BJ (cell line): ENCODE measurements around the gene GGCX. TPM values are rescaled to one million over a fixed set of nuclear protein-coding genes. Genes with fewer than 3 reads are reported as not detected.

Experiments used
- CTCF ChIA-PET: fragments of 350-600 bp; formaldehyde crosslinking; extraction: SDS; loops from one replicate; lab custom pipeline; 2021; ENCODE audit warnings: antibody characterized with exemption, inconsistent platforms; lab: Yijun Ruan, JAX
- POLR2A ChIA-PET: fragments of 300-600 bp; sonication (Branson Sonifier 250); formaldehyde crosslinking; extraction: SDS; loops from one replicate; lab custom pipeline; 2021; ENCODE audit warnings: antibody characterized with exemption; lab: Charles Lee
- DNase-seq: peaks from one replicate; pipeline ENCODE4 v3.0.0-alpha.2; 2011; ENCODE audit warnings: low read depth
- H3K27me3 ChIP-seq: 2 replicates; pipeline ENCODE4 v1.6.0; 2011; ENCODE audit warnings: low read length; ENCODE audit not compliant: control insufficient read depth, insufficient read depth
- H3K36me3 ChIP-seq: 2 replicates; pipeline ENCODE4 v1.5.1; 2011; ENCODE audit warnings: low read length; ENCODE audit not compliant: control insufficient read depth, insufficient read depth
- H3K4me3 ChIP-seq: 2 replicates; pipeline ENCODE4 v1.5.1; 2011; ENCODE audit warnings: low read depth, mild to moderate bottlenecking, control low read depth, low read length
- polyA plus RNA-seq: library from polyadenylated mRNA; depleted of rRNA; stranded (reverse); fragments of >200 nt; gene quantifications from 2 replicates; pipeline ENCODE4 v1.2.3, GENCODE V29; 2011
- TF ChIP-seq, protein P1 (sequence below): IDR thresholded peaks from 2 replicates; pipeline ENCODE4 v1.5.1; 2011; ENCODE audit warnings: low read depth, mild to moderate bottlenecking, control low read depth, inconsistent platforms, low read length, moderate library complexity; ENCODE audit not compliant: insufficient read depth

Gene GGCX
- polyA plus RNA-seq, 1 experiment = 45.9 TPM

- TF ChIP-seq, protein P1, sequence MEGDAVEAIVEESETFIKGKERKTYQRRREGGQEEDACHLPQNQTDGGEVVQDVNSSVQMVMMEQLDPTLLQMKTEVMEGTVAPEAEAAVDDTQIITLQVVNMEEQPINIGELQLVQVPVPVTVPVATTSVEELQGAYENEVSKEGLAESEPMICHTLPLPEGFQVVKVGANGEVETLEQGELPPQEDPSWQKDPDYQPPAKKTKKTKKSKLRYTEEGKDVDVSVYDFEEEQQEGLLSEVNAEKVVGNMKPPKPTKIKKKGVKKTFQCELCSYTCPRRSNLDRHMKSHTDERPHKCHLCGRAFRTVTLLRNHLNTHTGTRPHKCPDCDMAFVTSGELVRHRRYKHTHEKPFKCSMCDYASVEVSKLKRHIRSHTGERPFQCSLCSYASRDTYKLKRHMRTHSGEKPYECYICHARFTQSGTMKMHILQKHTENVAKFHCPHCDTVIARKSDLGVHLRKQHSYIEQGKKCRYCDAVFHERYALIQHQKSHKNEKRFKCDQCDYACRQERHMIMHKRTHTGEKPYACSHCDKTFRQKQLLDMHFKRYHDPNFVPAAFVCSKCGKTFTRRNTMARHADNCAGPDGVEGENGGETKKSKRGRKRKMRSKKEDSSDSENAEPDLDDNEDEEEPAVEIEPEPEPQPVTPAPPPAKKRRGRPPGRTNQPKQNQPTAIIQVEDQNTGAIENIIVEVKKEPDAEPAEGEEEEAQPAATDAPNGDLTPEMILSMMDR = peak; percentile 83
- ChIA-PET CTCF (interaction anchor here (0.7 to 19.5 kb wide), 8 partner anchors 12 to 125 kb away, joined by 3 to 460 read pairs (median 4); partner anchors contain the start of gene SH2D6), POLR2A (interaction anchor here (0.5 to 2.0 kb wide), 11 partner anchors 9 to 195 kb away, joined by 3 to 13 read pairs (median 5); partner anchors contain the start of gene SH2D6)
- no peaks in the 10 kb centered on the region for H3K27me3 ChIP-seq
- peak within 1 kb of the TSS; percentile 98 for H3K4me3 ChIP-seq
- peaks cover 10% of the 10 kb centered on the region for H3K36me3 ChIP-seq
- no peak for DNase-seq
Measured at GRCh38 chr2:85538507-85539360, 22.6 kb downstream of the GGCX start, which contains the start of gene MAT2A. MAT2A (plus strand) TSS chr2:85539168; CDS start chr2:85539288, 120 bp downstream.

DNA sequence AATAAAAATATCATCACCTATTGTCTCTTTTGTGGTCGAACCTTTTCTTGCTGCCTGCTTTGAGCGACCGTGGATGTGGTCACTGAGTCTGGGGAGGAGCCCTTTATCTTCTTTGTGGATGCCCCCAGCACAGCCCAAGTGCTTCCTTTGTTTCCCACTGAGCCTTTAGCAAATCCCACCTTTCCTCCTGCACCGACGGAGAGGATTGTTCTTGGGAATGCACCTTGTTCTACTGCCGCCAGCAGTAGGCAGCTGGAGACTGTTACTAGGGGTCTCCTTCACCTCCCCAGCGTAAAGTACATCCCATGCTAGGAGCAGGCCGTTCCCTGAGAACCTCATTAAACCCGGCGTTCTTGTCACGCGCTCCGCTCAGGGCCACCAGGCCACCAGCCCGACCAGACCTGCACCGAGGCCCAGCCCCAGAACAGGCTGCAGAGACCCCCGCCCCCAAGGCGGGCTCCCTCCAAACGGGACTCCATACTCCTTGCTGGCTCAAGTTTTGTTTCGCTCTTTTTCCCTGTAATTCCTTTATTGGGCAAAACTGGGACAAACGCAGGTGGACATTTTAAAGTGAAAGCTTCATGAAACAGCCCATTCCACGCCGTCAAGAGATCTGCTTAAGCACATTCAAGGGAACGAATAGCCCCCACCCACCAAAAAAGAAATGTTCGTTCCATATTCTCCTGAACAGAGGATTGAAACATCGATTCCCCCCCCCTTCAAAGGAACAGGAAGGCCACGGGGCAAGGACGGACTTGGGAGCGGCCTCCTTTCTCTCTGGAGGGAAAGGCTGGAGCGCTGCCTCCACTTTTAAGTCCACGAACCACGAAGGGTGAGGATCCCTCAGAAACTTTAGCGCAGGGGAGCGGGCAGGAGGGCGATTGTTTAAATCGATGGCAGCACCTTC is 23.4 kb downstream of the GGCX start:
- no peak for DNase-seq
- Histone ChIP-seq H3K36me3 (peaks cover 10% of the 10 kb centered on the region), H3K4me3 (peak overlapping the region; percentile 98), H3K27me3 (no peaks in the 10 kb centered on the region)
- CTCF ChIA-PET = interaction anchor here (0.9 to 19.5 kb wide), 8 partner anchors 13 to 111 kb away, joined by 3 to 460 read pairs (median 6); partner anchors contain the start of genes RNF181 and SH2D6
- TF ChIP-seq, protein P1 = no peak
- POLR2A ChIA-PET = interaction anchor here (0.7 to 2.0 kb wide), 5 partner anchors 8 to 119 kb away, joined by 3 to 9 read pairs (median 6); partner anchors contain the start of gene SH2D6

DNA sequence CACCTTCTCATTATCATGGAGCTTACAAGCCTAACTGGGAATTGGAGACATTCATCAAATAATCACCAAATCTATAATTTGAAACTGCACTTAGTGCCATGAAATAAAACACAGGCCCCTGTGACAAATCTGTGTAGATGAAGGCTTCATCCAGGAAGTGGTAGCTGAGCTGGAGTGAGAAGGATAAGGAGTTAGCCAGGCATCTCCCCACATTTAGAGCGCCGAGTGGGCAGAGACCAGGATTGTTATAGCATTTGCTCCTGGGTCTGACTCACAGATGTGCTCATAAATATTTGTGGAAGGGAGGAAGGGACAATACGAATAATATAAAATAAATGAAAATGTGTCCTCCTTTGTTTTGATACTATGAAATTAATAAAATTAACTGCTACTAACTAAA is 24.8 kb downstream of the GGCX start:
- CTCF ChIA-PET = interaction anchor here (0.9 to 19.5 kb wide), 7 partner anchors 12 to 110 kb away, joined by 3 to 460 read pairs (median 6); partner anchors contain the start of gene SH2D6

GRCh38 chr2:85534881-85535280 is 26.4 kb downstream of the GGCX start:
- ChIA-PET POLR2A (no interaction called here), CTCF (interaction anchor here (1.2 to 2.7 kb wide), 2 partner anchors 17 to 114 kb away, joined by 3 to 10 read pairs; no protein-coding TSS in a partner anchor)
- Histone ChIP-seq H3K36me3 (no peaks in the 10 kb centered on the region), H3K27me3 (no peaks in the 10 kb centered on the region), H3K4me3 (no peak overlapping the region)
- TF ChIP-seq, protein P1 = no peak
- DNase-seq = no peak

More for the DNA sequence above, 24.8 kb downstream of the GGCX start:
- POLR2A ChIA-PET = no interaction called here
- TF ChIP-seq, protein P1 = no peak
- no peaks in the 10 kb centered on the region for H3K27me3 ChIP-seq
- DNase-seq = peak; percentile 56
- no peak overlapping the region for H3K4me3 ChIP-seq
- H3K36me3 ChIP-seq = no peaks in the 10 kb centered on the region
